Loucy (cell line): ENCODE results near the gene TMEM178B.

Experiments used
- CTCF ChIP-seq: fragments of 200-600 bp; sonication (generic); conservative IDR thresholded peaks from 2 replicates; pipeline ENCODE4 v1.5.1; 2014; ENCODE audit warnings: mild to moderate bottlenecking, antibody characterized with exemption, low read length
- EZH2phosphoT487 ChIP-seq: fragments of 200-600 bp; IDR thresholded peaks from 2 replicates; pipeline ENCODE4 v1.6.1; 2018; ENCODE audit warnings: antibody characterized with exemption, mild to moderate bottlenecking, moderate library complexity, borderline replicate concordance

GRCh38 chr7:141500608-141501007 is 426.7 kb downstream of the TMEM178B start:
- TF ChIP-seq CTCF (no peak), EZH2phosphoT487 (no peak)
